ENCODE results near the gene MDP1. TPM values are rescaled to one million over a fixed set of nuclear protein-coding genes. Genes with fewer than 3 reads are reported as not detected.
"Not testable (repeated sequence)": the region's sequence is repeated elsewhere in the genome, so short reads cannot be mapped to it uniquely, and the experiment has no call there.

MDP1 gene
- total and polyA plus RNA-seq, 2 experiments from 2014 or later = 39.3 to 70.5 TPM

- Histone ChIP-seq H3K9me3 (ENCODE audit: low read depth) (no peaks in the 10 kb centered on the region), H3K4me1 (ENCODE audit: low read depth) (no peaks in the 10 kb centered on the region), H3K27me3 (no peaks in the 10 kb centered on the region), H3K4me3 (no peak overlapping the region), H3K27ac (no peak overlapping the region), H3K36me3 (no peaks in the 10 kb centered on the region)
- no peak for DNase-seq (ENCODE audit: low read depth in 1 of 2, low spot score in 1 of 2)
- TF ChIP-seq, protein P1, sequence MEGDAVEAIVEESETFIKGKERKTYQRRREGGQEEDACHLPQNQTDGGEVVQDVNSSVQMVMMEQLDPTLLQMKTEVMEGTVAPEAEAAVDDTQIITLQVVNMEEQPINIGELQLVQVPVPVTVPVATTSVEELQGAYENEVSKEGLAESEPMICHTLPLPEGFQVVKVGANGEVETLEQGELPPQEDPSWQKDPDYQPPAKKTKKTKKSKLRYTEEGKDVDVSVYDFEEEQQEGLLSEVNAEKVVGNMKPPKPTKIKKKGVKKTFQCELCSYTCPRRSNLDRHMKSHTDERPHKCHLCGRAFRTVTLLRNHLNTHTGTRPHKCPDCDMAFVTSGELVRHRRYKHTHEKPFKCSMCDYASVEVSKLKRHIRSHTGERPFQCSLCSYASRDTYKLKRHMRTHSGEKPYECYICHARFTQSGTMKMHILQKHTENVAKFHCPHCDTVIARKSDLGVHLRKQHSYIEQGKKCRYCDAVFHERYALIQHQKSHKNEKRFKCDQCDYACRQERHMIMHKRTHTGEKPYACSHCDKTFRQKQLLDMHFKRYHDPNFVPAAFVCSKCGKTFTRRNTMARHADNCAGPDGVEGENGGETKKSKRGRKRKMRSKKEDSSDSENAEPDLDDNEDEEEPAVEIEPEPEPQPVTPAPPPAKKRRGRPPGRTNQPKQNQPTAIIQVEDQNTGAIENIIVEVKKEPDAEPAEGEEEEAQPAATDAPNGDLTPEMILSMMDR (IDR thresholded peaks at IDR 0.05; ENCODE audit: low read depth, low read length) = no peak
Measured at GRCh38 chr14:24219080-24219479, 3.2 kb upstream of the MDP1 start.

GRCh38 chr14:24216876-24217275, 1.0 kb upstream of the MDP1 start:
- not testable (repeated sequence) for DNase-seq (ENCODE audit: low read depth in 1 of 2, low spot score in 1 of 2); H3K27ac ChIP-seq; H3K4me3 ChIP-seq; H3K36me3 ChIP-seq; H3K4me1 ChIP-seq (ENCODE audit: low read depth); H3K27me3 ChIP-seq; H3K9me3 ChIP-seq (ENCODE audit: low read depth)

- Histone ChIP-seq H3K36me3 (no peaks in the 10 kb centered on the region), H3K27ac (no peak overlapping the region), H3K27me3 (no peaks in the 10 kb centered on the region), H3K9me3 (ENCODE audit: low read depth) (no peaks in the 10 kb centered on the region), H3K4me3 (no peak overlapping the region), H3K4me1 (ENCODE audit: low read depth) (no peaks in the 10 kb centered on the region)
- TF ChIP-seq, protein P1 (IDR thresholded peaks at IDR 0.05; ENCODE audit: low read depth, low read length) = no peak
- no peak for DNase-seq (ENCODE audit: low read depth in 1 of 2, low spot score in 1 of 2)
Measured at GRCh38 chr14:24216345-24216699, 456 bp upstream of the MDP1 start.

DNA sequence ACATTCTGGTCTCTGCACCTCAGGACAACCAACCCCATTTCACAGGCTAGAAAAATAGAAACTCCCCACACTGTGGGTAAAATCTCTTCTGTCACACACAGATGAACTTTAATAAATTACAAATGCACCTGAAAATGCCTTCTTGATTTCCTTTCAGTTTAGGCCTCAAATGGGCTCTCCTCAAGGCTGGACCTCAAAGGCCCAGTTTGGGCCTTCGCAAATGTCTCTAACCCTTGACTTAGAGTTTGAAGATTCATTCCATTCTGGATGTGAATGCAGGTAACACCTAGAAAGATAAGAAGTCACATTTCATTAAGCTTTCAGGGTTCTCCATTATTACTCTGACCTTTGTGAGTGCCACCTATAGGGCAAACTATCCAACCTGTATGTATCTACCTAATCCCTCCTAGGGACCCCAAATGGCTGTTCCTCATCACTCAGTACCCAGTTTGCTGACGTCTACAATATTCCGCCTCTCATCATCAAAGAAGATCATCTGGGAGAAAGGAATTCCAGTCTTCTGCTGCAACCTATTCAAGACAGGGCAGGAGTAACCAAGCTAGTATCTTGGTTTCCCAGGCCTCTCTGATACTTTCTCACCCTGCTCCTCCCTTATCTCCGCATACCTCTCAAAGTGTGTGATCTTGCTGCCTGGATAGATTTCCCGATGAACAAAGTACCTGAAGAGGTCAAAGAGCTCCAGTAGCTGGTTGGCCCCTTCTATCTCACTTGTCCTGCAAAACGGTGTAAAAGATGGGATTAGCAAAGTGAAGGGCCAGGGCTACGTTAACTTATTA, 1.8 kb downstream of the MDP1 start:
- Histone ChIP-seq H3K36me3 (peaks cover 8% of the 10 kb centered on the region), H3K27me3 (no peaks in the 10 kb centered on the region), H3K27ac (peak overlapping the region; percentile 76), H3K9me3 (ENCODE audit: low read depth) (no peaks in the 10 kb centered on the region), H3K4me1 (ENCODE audit: low read depth) (no peaks in the 10 kb centered on the region), H3K4me3 (no peak overlapping the region)
- no peak for DNase-seq (ENCODE audit: low read depth in 1 of 2, low spot score in 1 of 2)
- TF ChIP-seq, protein P1 (IDR thresholded peaks at IDR 0.05; ENCODE audit: low read depth, low read length) = no peak

DNA sequence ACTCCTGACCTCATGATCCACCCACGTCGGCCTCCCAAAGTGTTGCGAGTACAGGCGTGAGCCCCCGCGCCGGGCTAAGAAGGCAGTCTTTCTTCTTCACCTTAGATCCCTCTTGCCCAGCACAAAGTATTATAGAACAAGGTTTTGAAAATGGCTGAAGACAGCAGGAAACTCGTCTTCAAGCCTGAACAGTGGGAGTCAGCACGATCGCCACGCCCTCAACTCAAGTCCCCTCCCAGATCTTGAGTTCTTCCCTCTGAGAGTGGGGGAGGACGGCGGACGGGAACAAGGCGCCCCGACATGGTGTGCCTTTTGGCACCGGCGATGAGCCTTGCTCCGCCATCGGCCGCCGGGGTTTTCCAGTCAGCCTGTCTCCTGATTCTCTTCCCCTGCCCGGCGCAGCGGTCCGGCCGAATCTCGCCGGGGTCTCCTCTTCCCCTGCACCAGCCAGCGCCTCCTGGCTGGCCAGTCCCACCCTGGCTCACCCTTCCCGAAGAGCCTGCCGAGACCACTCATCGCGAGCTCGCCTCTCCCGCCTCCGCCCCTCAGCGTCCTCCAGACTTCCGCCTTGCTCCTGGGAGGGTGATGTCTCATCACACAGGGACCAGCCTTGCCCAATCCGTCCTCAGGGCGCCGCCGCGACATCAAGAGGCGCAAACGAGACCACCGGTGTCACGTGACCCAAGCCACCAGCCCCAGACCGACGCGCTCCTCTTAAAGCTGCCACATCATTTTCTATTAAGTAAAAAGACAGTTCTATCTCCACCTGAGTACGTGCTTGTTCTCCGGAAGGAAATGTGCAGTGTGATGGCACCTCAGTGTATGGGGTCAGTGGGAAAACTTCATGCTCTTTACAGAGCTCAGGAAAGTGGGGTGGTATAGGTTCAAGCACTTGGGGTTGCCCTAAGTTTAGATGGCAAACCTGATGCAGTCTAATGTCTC, 2.7 kb downstream of the MDP1 start, which contains the start of gene CHMP4A:
TSS of gene CHMP4A (minus strand) at position 565 of the 942 bp plus-strand sequence. CDS start at position 516, 49 bp downstream.
- TF ChIP-seq, protein P1 (IDR thresholded peaks at IDR 0.05; ENCODE audit: low read depth, low read length) = peak; percentile 19
- peak within 1 kb of the TSS; percentile 65 for H3K4me3 ChIP-seq
- no peaks in the 10 kb centered on the region for H3K9me3 ChIP-seq (ENCODE audit: low read depth)
- DNase-seq (ENCODE audit: low read depth in 1 of 2, low spot score in 1 of 2) = peak; percentile 99
- H3K27me3 ChIP-seq = no peaks in the 10 kb centered on the region
- H3K27ac ChIP-seq = peak within 1 kb of the TSS; percentile 91
- peaks cover 8% of the 10 kb centered on the region for H3K36me3 ChIP-seq
- no peaks in the 10 kb centered on the region for H3K4me1 ChIP-seq (ENCODE audit: low read depth)

All from cardiac muscle cell (in vitro differentiated cells and primary cell).